Nephron progenitor cell (in vitro differentiated cells): ENCODE results near the gene COLEC12.

Source experiments
- DNase-seq: peaks from one replicate; pipeline ENCODE4 v3.0.0; 2021
- H3K27ac Mint-ChIP-seq: 2 replicates; pipeline ENCODE4 v1.8.0; 2021; ENCODE audit warnings: mild to moderate bottlenecking, moderate library complexity, mixed read lengths
- H3K27me3 Mint-ChIP-seq: 2 replicates; pipeline ENCODE4 v1.8.0; 2021; ENCODE audit warnings: mild to moderate bottlenecking, low read depth, mixed read lengths; ENCODE audit not compliant: poor library complexity
- H3K36me3 Mint-ChIP-seq: 2 replicates; pipeline ENCODE4 v1.8.0; 2021; ENCODE audit warnings: low read depth, mixed read lengths
- H3K4me1 Mint-ChIP-seq: 2 replicates; pipeline ENCODE4 v1.8.0; 2021; ENCODE audit warnings: mixed read lengths
- H3K4me3 Mint-ChIP-seq: 2 replicates; pipeline ENCODE4 v1.8.0; 2021; ENCODE audit warnings: mild to moderate bottlenecking, moderate library complexity, mixed read lengths
- H3K9me3 Mint-ChIP-seq: 2 replicates; pipeline ENCODE4 v1.8.0; 2021; ENCODE audit warnings: mild to moderate bottlenecking, moderate library complexity, mixed read lengths
- CTCF ChIP-seq: fragments of 200-600 bp; sonication (generic); IDR thresholded peaks from 2 replicates; pipeline ENCODE4 v1.5.0; 2021; ENCODE audit warnings: antibody characterized with exemption

COLEC12 gene

GRCh38 chr18:519019-519879 is 18.7 kb upstream of the COLEC12 start:
- peaks cover 48% of the 10 kb centered on the region for H3K4me1 Mint-ChIP-seq
- no peak for TF ChIP-seq CTCF
- H3K9me3 Mint-ChIP-seq, result peaks cover 26% of the 10 kb centered on the region
- no peak for DNase-seq
- H3K4me3 Mint-ChIP-seq, result no peak overlapping the region
- H3K36me3 Mint-ChIP-seq, result peaks cover 21% of the 10 kb centered on the region
- H3K27ac Mint-ChIP-seq, result peak overlapping the region; percentile 95
- peaks cover 7% of the 10 kb centered on the region for H3K27me3 Mint-ChIP-seq

GRCh38 chr18:518081-518480 is 17.6 kb upstream of the COLEC12 start:
- DNase-seq, result no peak
- Mint-ChIP-seq H3K4me3 (no peak overlapping the region), H3K27ac (no peak overlapping the region), H3K9me3 (peaks cover 38% of the 10 kb centered on the region), H3K4me1 (peaks cover 39% of the 10 kb centered on the region), H3K36me3 (peaks cover 25% of the 10 kb centered on the region), H3K27me3 (peaks cover 4% of the 10 kb centered on the region)
- TF ChIP-seq CTCF, result no peak

GRCh38 chr18:515838-516237 is 15.3 kb upstream of the COLEC12 start:
- Mint-ChIP-seq H3K9me3 (peaks cover 38% of the 10 kb centered on the region), H3K36me3 (peaks cover 23% of the 10 kb centered on the region), H3K4me3 (no peak overlapping the region), H3K27me3 (peaks cover 4% of the 10 kb centered on the region), H3K4me1 (peaks cover 39% of the 10 kb centered on the region), H3K27ac (no peak overlapping the region)
- no peak for TF ChIP-seq CTCF
- no peak for DNase-seq

GRCh38 chr18:515156-515815 is 14.8 kb upstream of the COLEC12 start:
- peaks cover 38% of the 10 kb centered on the region for H3K9me3 Mint-ChIP-seq
- no peak for DNase-seq
- TF ChIP-seq CTCF, result no peak
- H3K4me3 Mint-ChIP-seq, result no peak overlapping the region
- peaks cover 23% of the 10 kb centered on the region for H3K36me3 Mint-ChIP-seq
- H3K4me1 Mint-ChIP-seq, result peaks cover 39% of the 10 kb centered on the region
- H3K27ac Mint-ChIP-seq, result no peak overlapping the region
- peaks cover 4% of the 10 kb centered on the region for H3K27me3 Mint-ChIP-seq

GRCh38 chr18:513826-514530 is 13.5 kb upstream of the COLEC12 start:
- no peak for TF ChIP-seq CTCF
- Mint-ChIP-seq H3K27me3 (peaks cover 3% of the 10 kb centered on the region), H3K4me1 (peaks cover 28% of the 10 kb centered on the region), H3K36me3 (peaks cover 23% of the 10 kb centered on the region), H3K4me3 (no peak overlapping the region), H3K9me3 (peaks cover 38% of the 10 kb centered on the region), H3K27ac (peak overlapping the region; percentile 68)
- DNase-seq, result no peak
